CD4-positive, alpha-beta T cell (primary cell): ENCODE results near the gene LRP1B. TPM values are rescaled to one million over a fixed set of nuclear protein-coding genes. Genes with fewer than 3 reads are reported as not detected.

Experiments
- ATAC-seq: fragments of 200-7000 bp; cut with Tn5 transposase; one replicate; pipeline ENCODE4 v1.10.0; 2022; ENCODE audit warnings: mild to moderate bottlenecking; ENCODE audit not compliant: poor library complexity
- CTCF ChIA-PET: fragments of 350-600 bp; sonication (Branson Sonifier 250); formaldehyde crosslinking; loops from one replicate; lab custom pipeline; 2021; ENCODE audit warnings: antibody characterized with exemption, inconsistent platforms; lab: Charles Lee
- POLR2A ChIA-PET: fragments of 350-600 bp; sonication (Branson Sonifier 250); formaldehyde crosslinking; loops from one replicate; lab custom pipeline; 2021; ENCODE audit warnings: antibody characterized with exemption, inconsistent platforms; lab: Charles Lee
- DNase-seq, 14 experiments: peaks; one replicate each; pipeline ENCODE4 v3.0.0-alpha.2; 2013 to 2020; ENCODE audit warnings: mixed read lengths in 2 of 14
- H3K27ac ChIP-seq, 2 donors: one replicate each; pipeline versions ENCODE4 v1.5.1 to v1.7.0; 2013; ENCODE audit warnings: low read length in 2 of 2, low read depth in 1 of 2, mild to moderate bottlenecking in 1 of 2
- H3K27me3 ChIP-seq, 2 experiments: 1 replicate in 1 of 2; 2 replicates in 1 of 2; pipeline versions ENCODE4 v1.6.1 to v1.7.0; 2013; ENCODE audit warnings: low read length in 2 of 2, control low read depth in 1 of 2, mild to moderate bottlenecking in 1 of 2, moderate library complexity in 1 of 2; ENCODE audit not compliant: insufficient read depth in 2 of 2, control insufficient read depth in 1 of 2
- H3K36me3 ChIP-seq: one replicate; pipeline ENCODE4 v1.6.1; 2013; ENCODE audit warnings: low read length, control low read depth; ENCODE audit not compliant: insufficient read depth
- H3K4me1 ChIP-seq: one replicate; pipeline ENCODE4 v1.6.1; 2013; ENCODE audit warnings: low read length, control low read depth; ENCODE audit not compliant: insufficient read depth
- H3K4me3 ChIP-seq: one replicate; pipeline ENCODE4 v1.5.1; 2013; ENCODE audit warnings: mild to moderate bottlenecking, low read length, moderate library complexity
- H3K9me3 ChIP-seq, 2 experiments: 1 replicate in 1 of 2; 2 replicates in 1 of 2; pipeline versions ENCODE4 v1.6.1 to v1.7.0; 2013; ENCODE audit warnings: low read length in 2 of 2, mild to moderate bottlenecking in 2 of 2, control low read depth in 1 of 2, moderate library complexity in 1 of 2; ENCODE audit not compliant: control insufficient read depth in 1 of 2, insufficient read depth in 1 of 2
- H3K27ac Mint-ChIP-seq: one replicate; pipeline ENCODE4 v1.8.0; 2020; ENCODE audit warnings: mixed read lengths
- H3K27me3 Mint-ChIP-seq: one replicate; pipeline ENCODE4 v1.8.0; 2021; ENCODE audit warnings: mixed read lengths
- H3K36me3 Mint-ChIP-seq: one replicate; pipeline ENCODE4 v1.8.0; 2021; ENCODE audit warnings: low read depth, mixed read lengths
- H3K4me1 Mint-ChIP-seq: one replicate; pipeline ENCODE4 v1.8.0; 2021; ENCODE audit warnings: low read depth, mixed read lengths
- H3K4me3 Mint-ChIP-seq: one replicate; pipeline ENCODE4 v1.8.0; 2020; ENCODE audit warnings: mild to moderate bottlenecking, mixed read lengths
- H3K9me3 Mint-ChIP-seq: one replicate; pipeline ENCODE4 v1.8.0; 2020; ENCODE audit warnings: mixed read lengths
- intact Hi-C, 2 experiments: fragments of 100-400 bp; cut with DNase I in 1 of 2; cut with micrococcal nuclease in 1 of 2; formaldehyde crosslinking; loops; one replicate each; pipeline versions ENCODE4 v1.15.1 to v1.9.0; 2023 to 2025; cut with DNase I, micrococcal nuclease
- total RNA-seq, 174 experiments: library from RNA in 2 of 174; stranded (reverse) in 2 of 174; gene quantifications; one replicate each; pipeline ENCODE4 v1.2.3 and lab custom pipeline; 2021 to 2026
- TF ChIP-seq, protein P1 (sequence below): fragments of 200-600 bp; IDR thresholded peaks from one replicate; pipeline ENCODE4 v1.8.0; 2022; ENCODE audit warnings: antibody characterized with exemption, mild to moderate bottlenecking

LRP1B gene
- total RNA-seq, 2 experiments from 2014 or later: not detected

DNA sequence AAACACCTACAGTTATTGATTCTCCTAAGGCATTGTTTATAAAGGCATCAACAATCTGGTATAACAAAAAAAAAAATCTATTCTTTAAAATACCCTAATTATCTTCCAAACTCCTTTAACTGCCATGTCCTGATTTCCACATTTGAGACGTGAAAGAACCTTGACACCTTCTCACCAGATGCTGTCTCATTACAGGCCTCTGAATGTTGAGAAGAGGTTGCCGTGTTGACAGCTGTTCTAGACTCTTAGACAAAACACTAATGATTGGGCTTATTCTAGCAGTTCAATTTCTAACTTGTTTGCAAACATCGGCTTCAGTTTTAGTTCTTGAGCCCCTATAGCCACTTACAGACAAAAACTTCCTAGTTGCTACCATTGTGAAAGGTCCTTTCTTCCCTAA lies 988.8 kb downstream of the LRP1B start:
- Mint-ChIP-seq H3K27ac (no peak overlapping the region), H3K4me3 (no peak overlapping the region), H3K4me1 (no peaks in the 10 kb centered on the region), H3K9me3 (no peaks in the 10 kb centered on the region), H3K27me3 (no peaks in the 10 kb centered on the region), H3K36me3 (no peaks in the 10 kb centered on the region)
- intact Hi-C loops: no loop called here
- Histone ChIP-seq H3K27me3 (no peaks in the 10 kb centered on the region), H3K27ac (no peak overlapping the region), H3K36me3 (no peaks in the 10 kb centered on the region), H3K4me3 (no peak overlapping the region), H3K4me1 (no peaks in the 10 kb centered on the region), H3K9me3 (peaks cover 0 to 4% of the 10 kb centered on the region in 2 experiments)
- no peak for DNase-seq
- TF ChIP-seq, protein P1, sequence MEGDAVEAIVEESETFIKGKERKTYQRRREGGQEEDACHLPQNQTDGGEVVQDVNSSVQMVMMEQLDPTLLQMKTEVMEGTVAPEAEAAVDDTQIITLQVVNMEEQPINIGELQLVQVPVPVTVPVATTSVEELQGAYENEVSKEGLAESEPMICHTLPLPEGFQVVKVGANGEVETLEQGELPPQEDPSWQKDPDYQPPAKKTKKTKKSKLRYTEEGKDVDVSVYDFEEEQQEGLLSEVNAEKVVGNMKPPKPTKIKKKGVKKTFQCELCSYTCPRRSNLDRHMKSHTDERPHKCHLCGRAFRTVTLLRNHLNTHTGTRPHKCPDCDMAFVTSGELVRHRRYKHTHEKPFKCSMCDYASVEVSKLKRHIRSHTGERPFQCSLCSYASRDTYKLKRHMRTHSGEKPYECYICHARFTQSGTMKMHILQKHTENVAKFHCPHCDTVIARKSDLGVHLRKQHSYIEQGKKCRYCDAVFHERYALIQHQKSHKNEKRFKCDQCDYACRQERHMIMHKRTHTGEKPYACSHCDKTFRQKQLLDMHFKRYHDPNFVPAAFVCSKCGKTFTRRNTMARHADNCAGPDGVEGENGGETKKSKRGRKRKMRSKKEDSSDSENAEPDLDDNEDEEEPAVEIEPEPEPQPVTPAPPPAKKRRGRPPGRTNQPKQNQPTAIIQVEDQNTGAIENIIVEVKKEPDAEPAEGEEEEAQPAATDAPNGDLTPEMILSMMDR: no peak
- ATAC-seq: no peak
- ChIA-PET POLR2A (no interaction called here), CTCF (no interaction called here)

DNA sequence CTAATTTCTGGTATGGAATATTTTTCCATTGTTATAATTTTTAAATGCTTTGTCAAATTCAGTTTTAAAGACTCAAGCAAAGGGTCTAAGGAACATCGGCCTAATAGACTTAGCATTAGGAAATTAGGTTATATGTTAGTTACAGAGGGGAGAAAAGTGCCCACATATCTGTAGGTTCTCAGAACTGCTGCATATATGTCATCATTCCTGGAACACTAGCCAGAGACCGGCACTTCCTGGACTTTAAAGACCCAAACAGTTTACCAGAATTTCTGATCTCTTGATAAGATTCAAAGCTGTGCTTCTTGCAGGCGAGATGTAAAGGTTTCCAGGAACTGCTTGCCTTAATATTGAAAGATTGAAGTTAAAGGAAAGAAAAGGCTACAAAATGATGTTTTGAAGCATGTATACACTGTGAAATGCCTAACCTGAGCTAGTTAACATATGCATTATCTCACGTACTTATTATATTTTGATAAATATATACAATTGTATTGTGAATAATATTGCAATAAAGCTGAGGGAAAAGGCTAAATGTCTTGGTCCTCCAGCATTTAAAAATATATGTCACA lies 993.6 kb downstream of the LRP1B start:
- Histone ChIP-seq H3K9me3 (no peaks in the 10 kb centered on the region), H3K27me3 (no peaks in the 10 kb centered on the region), H3K4me3 (no peak overlapping the region), H3K4me1 (no peaks in the 10 kb centered on the region), H3K36me3 (no peaks in the 10 kb centered on the region), H3K27ac (no peak overlapping the region)
- Mint-ChIP-seq H3K9me3 (peaks cover 8% of the 10 kb centered on the region), H3K4me1 (no peaks in the 10 kb centered on the region), H3K27ac (no peak overlapping the region), H3K36me3 (no peaks in the 10 kb centered on the region), H3K27me3 (no peaks in the 10 kb centered on the region), H3K4me3 (no peak overlapping the region)
- ATAC-seq (no peak), DNase-seq (no peak)
- ChIA-PET CTCF (no interaction called here), POLR2A (no interaction called here)
- TF ChIP-seq, protein P1: no peak
- intact Hi-C loops: no loop called here

DNA sequence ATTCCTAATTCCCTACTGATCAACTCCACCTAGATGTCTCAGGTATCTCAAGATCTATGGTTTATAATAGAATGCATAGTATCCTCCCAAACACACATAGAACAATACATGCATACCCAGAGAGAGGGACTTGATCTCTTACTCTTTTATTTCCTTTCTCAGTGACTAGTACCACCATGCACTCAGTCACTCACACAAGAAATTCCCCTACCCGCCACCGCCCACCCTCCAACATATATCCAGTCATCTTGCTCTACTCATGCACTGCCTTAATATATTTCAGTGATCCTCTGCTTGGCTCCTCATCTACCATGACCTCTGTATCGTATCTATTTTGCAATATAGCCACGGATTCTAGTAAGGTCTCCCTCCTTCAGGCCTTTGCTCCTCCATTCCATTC lies 996.9 kb downstream of the LRP1B start:
- intact Hi-C loops: no loop called here
- ChIA-PET CTCF (no interaction called here), POLR2A (no interaction called here)
- Mint-ChIP-seq H3K27ac (no peak overlapping the region), H3K36me3 (no peaks in the 10 kb centered on the region), H3K4me1 (no peaks in the 10 kb centered on the region), H3K4me3 (no peak overlapping the region), H3K27me3 (no peaks in the 10 kb centered on the region), H3K9me3 (peaks cover 8% of the 10 kb centered on the region)
- Histone ChIP-seq H3K9me3 (no peaks in the 10 kb centered on the region), H3K4me1 (no peaks in the 10 kb centered on the region), H3K27me3 (no peaks in the 10 kb centered on the region), H3K27ac (no peak overlapping the region), H3K36me3 (no peaks in the 10 kb centered on the region), H3K4me3 (no peak overlapping the region)
- no peak for DNase-seq
- no peak for ATAC-seq
- TF ChIP-seq, protein P1: no peak
